Fibroblast of lung (primary cell): ENCODE results near the gene FZD4. TPM values are rescaled to one million over a fixed set of nuclear protein-coding genes. Genes with fewer than 3 reads are reported as not detected.
"Not testable (repeated sequence)": the region's sequence is repeated elsewhere in the genome, so short reads cannot be mapped to it uniquely, and the experiment has no call there.

ENCODE experiments used
- DNase-seq, 2 donors: peaks; one replicate each; pipeline versions ENCODE4 v3.0.0 to v3.0.0-alpha.2; 2010; ENCODE audit warnings: low read depth in 2 of 2
- H2AFZ ChIP-seq: 2 replicates; pipeline ENCODE4 v1.5.1; 2012; ENCODE audit warnings: low read length, control low read depth, inconsistent platforms
- H3K27ac ChIP-seq: 2 replicates; pipeline ENCODE4 v1.5.1; 2011; ENCODE audit warnings: low read length, control low read depth; ENCODE audit not compliant: insufficient read depth
- H3K27me3 ChIP-seq: 2 replicates; pipeline ENCODE4 v1.5.1; 2011; ENCODE audit warnings: mild to moderate bottlenecking, low read length; ENCODE audit not compliant: control insufficient read depth, insufficient read depth
- H3K36me3 ChIP-seq: 2 replicates; pipeline ENCODE4 v1.5.1; 2011; ENCODE audit warnings: low read length; ENCODE audit not compliant: control insufficient read depth, insufficient read depth
- H3K4me1 ChIP-seq: 2 replicates; pipeline ENCODE4 v1.5.1; 2011; ENCODE audit warnings: low read length; ENCODE audit not compliant: control insufficient read depth, insufficient read depth; ENCODE audit errors: extremely low read depth
- H3K4me2 ChIP-seq: 2 replicates; pipeline ENCODE4 v1.5.1; 2011; ENCODE audit warnings: low read length, control low read depth; ENCODE audit not compliant: insufficient read depth; ENCODE audit errors: extremely low read depth
- H3K4me3 ChIP-seq, 4 experiments: fragments of 200-600 bp in 1 of 4; sonication (generic) in 1 of 4; replicated peaks in 1 of 4; 2 replicates each; pipeline ENCODE4 v1.5.1; 2011 to 2016; ENCODE audit warnings: low read length in 4 of 4, low read depth in 3 of 4, mild to moderate bottlenecking in 3 of 4, control low read depth in 2 of 4, inconsistent platforms in 1 of 4, mixed read lengths in 1 of 4; ENCODE audit not compliant: insufficient read depth in 1 of 4; ENCODE audit errors: control extremely low read depth in 1 of 4
- H3K79me2 ChIP-seq: 2 replicates; pipeline ENCODE4 v1.5.1; 2012; ENCODE audit warnings: mild to moderate bottlenecking, low read length, inconsistent platforms; ENCODE audit not compliant: control insufficient read depth, insufficient read depth
- H3K9ac ChIP-seq: 2 replicates; pipeline ENCODE4 v1.5.1; 2011; ENCODE audit warnings: mild to moderate bottlenecking, low read length, control low read depth; ENCODE audit not compliant: insufficient read depth
- H3K9me3 ChIP-seq: 2 replicates; pipeline ENCODE4 v1.5.1; 2012; ENCODE audit warnings: low read depth, low read length; ENCODE audit not compliant: control insufficient read depth, insufficient read depth
- H4K20me1 ChIP-seq: 2 replicates; pipeline ENCODE4 v1.5.1; 2011; ENCODE audit warnings: low read length; ENCODE audit not compliant: control insufficient read depth, insufficient read depth; ENCODE audit errors: extremely low read depth
- CTCF ChIP-seq, 2 donors: IDR thresholded peaks in 1 of 2; conservative IDR thresholded peaks in 1 of 2; 1 replicate in 1 of 2; 2 replicates in 1 of 2; pipeline ENCODE4 v1.5.1; 2011 to 2012; ENCODE audit warnings: low read length in 2 of 2, control low read depth in 1 of 2, inconsistent platforms in 1 of 2, low read depth in 1 of 2, mild to moderate bottlenecking in 1 of 2
- EZH2 ChIP-seq: IDR thresholded peaks from 2 replicates; pipeline ENCODE4 v1.5.1; 2012; ENCODE audit warnings: low read length, control low read depth, mild to moderate bottlenecking; ENCODE audit errors: missing control alignments
- polyA plus RNA-seq, 2 donors: library from polyadenylated mRNA; depleted of rRNA in 1 of 2; stranded (reverse) in 1 of 2; unstranded in 1 of 2; fragments of >200 nt; gene quantifications; 2 replicates each; pipeline ENCODE4 v1.2.1, GENCODE V29; 2011 to 2012; ENCODE audit warnings: missing spikeins in 1 of 2
- total RNA-seq: library from RNA; depleted of rRNA; stranded (reverse); fragments of >200 nt; gene quantifications from 2 replicates; pipeline ENCODE4 v1.2.1, GENCODE V29; 2014

Gene FZD4
- total and polyA plus RNA-seq, 2 donors (not counting 1 experiment from before 2014, with no cell fraction given): 15.7 to 17.8 TPM

- Histone ChIP-seq H3K4me1 (no peaks in the 10 kb centered on the region), H3K27ac (no peak overlapping the region), H3K36me3 (no peaks in the 10 kb centered on the region), H3K27me3 (no peaks in the 10 kb centered on the region), H3K4me2 (no peak overlapping the region), H3K9me3 (no peaks in the 10 kb centered on the region), H3K79me2 (no peaks in the 10 kb centered on the region), H2AFZ (no peak overlapping the region), H4K20me1 (no peaks in the 10 kb centered on the region), H3K9ac (no peak overlapping the region), H3K4me3 (no peak overlapping the region)
- DNase-seq: no peak
- TF ChIP-seq EZH2 (no peak), CTCF (conservative IDR thresholded peaks at IDR 0.05 in 1 of 2, IDR thresholded peaks at IDR 0.05 in 1 of 2; ENCODE audit: low read depth in 1 of 2, low read length in 2 of 2) (no peak)
Observed at GRCh38 chr11:86993031-86993430, 37.8 kb upstream of the FZD4 start.

- DNase-seq, H3K36me3 ChIP-seq, H4K20me1 ChIP-seq, H3K4me3 ChIP-seq, H3K79me2 ChIP-seq, H3K27me3 ChIP-seq, H3K4me1 ChIP-seq, H3K9ac ChIP-seq, H3K27ac ChIP-seq, H3K9me3 ChIP-seq, H2AFZ ChIP-seq, H3K4me2 ChIP-seq: not testable (repeated sequence)
Observed at GRCh38 chr11:86992340-86992739, 37.1 kb upstream of the FZD4 start.

GRCh38 chr11:86991341-86991740 is 36.1 kb upstream of the FZD4 start:
- H3K36me3 ChIP-seq: no peaks in the 10 kb centered on the region
- H3K9me3 ChIP-seq: no peaks in the 10 kb centered on the region
- H3K4me1 ChIP-seq: no peaks in the 10 kb centered on the region
- H3K27ac ChIP-seq: no peak overlapping the region
- H3K4me2 ChIP-seq: no peak overlapping the region
- H3K79me2 ChIP-seq: no peaks in the 10 kb centered on the region
- no peaks in the 10 kb centered on the region for H4K20me1 ChIP-seq
- H2AFZ ChIP-seq: no peak overlapping the region
- TF ChIP-seq EZH2 (no peak), CTCF (conservative IDR thresholded peaks at IDR 0.05 in 1 of 2, IDR thresholded peaks at IDR 0.05 in 1 of 2; ENCODE audit: low read depth in 1 of 2, low read length in 2 of 2) (no peak)
- H3K27me3 ChIP-seq: no peaks in the 10 kb centered on the region
- DNase-seq: no peak
- H3K9ac ChIP-seq: no peak overlapping the region
- H3K4me3 ChIP-seq: no peak overlapping the region
